HG02840 (cell line): ENCODE data around the gene FSTL4.

Experiments used
- ATAC-seq: cut with Tn5 transposase; IDR thresholded peaks from one replicate; pipeline ENCODE4 v1.9.1; 2021; ENCODE audit warnings: mild to moderate bottlenecking, moderate library complexity, moderate number of reproducible peaks; ENCODE audit not compliant: unreplicated experiment, low FRiP score

Gene FSTL4

DNA sequence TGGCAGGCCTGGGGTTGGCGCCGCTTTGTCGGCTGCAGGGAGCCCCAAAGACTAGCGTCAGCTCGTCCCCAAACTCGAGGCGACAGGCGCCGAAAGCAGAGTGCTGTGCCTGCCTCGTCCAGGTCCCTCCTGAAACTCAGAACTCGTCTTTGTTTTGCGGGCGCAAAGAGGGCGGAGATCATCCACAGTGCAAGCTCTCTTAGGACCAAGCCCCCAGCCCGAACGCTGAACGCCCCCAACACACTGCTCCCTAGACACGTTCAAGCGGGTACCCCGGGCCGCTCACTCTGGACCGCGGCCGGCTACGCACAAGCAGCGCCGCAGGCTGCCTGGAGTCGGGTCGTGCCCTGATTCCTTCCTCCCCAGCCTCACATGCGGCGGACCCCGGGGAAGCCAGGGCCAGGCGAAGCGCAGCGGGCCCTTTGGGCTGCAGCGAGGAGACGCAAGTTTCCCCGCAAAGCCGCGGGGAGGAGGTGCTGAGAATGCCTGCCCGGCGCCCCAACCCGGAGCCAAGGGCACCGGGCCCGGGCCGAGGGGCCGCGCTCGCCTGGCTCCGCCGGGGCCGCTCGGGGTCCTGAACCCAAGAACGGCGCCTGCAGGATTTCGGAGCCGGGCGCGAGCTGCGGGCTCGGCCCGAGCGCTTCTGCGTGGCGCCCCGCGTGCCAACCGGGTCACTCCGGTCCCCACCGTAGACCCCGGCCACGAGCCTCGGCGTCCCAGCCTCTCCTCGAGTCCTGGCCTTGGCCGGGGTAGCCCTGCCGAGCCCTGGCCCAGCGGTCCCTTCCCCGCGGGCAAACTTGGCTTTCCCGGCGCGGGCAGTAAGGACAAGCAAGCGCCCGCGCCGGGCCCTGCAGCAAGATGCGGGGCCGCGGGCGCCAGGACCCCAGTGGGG, 738 bp downstream of the FSTL4 start:
- no peak for ATAC-seq

- no peak for ATAC-seq
Measured at GRCh38 chr5:133610489-133611356, 1.6 kb downstream of the FSTL4 start.

DNA sequence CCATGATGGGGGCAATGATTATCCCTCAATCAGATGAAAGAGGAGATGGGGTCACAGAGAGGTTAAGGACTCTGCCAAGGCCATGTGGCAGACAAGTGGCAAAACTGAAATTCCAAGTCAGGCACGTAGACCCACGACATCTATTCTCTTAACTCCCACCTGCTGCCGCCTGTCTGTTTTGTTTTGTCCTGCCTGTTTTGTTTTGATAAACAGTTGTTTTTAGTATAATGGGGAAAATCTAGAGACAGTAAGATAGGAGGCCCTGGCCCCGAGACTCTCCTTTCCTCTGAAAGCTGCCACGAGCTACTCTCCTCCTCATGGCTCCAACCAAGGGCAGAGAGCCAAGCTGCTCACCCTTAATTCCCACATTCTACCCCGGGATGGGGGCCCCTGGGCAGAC, 4.9 kb downstream of the FSTL4 start:
- ATAC-seq, result no peak

DNA sequence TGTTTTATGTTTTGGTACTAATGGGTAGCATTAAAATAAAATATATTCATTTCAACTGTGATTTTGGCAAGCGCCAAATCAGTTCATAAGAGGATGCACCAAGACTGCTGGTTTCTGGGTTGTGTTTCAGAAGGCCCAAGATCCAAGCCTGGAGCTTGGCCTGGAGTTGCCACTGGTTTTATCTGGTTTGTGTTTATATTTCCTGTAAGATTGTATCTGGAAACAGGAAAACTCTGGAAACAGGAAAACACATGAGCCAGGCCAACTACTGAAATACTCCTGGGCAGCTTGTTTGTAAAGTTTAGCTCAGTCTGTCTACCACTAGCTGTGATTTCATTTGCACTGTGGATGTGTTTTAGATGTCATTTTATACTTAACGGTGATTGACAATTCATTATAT, 5.5 kb downstream of the FSTL4 start:
- no peak for ATAC-seq

DNA sequence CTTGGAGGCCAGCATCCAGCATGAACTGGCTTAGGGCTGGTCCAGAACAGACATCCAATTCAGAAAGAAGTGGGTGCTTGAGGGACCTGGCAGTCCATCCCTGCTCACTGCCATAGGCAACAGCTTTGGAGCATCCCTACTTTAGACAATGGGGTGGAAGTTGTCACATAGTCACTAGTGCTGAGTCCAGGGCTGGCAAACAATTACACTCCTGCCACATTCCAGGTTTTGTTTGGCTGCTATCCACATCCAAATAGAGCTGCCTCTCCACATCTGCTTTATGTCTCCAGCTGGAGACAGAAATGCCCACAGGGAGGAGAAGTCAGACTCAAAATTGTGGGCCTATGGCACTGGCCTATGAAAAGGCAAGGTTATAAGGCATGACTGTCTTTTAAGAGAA, 7.0 kb downstream of the FSTL4 start:
- no peak for ATAC-seq

DNA sequence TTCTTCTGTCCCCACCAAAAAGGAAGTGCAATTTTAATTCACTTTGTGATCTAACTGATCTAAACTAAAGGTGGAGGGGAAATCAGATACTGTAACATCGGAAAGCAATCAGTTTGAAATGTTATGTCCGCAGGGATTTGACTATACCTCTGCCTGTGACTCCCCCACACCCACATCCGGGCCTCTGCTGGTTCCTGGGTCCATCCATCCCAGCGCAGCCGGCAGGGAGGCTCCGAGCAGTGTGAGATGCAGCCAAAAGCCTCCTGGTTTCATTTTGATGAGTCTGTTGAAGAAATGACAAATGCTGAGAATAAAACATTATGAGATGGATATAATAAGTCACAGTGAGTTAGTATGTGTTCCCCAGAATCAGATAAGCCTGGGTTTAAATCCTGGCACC, 8.6 kb downstream of the FSTL4 start:
- no peak for ATAC-seq

DNA sequence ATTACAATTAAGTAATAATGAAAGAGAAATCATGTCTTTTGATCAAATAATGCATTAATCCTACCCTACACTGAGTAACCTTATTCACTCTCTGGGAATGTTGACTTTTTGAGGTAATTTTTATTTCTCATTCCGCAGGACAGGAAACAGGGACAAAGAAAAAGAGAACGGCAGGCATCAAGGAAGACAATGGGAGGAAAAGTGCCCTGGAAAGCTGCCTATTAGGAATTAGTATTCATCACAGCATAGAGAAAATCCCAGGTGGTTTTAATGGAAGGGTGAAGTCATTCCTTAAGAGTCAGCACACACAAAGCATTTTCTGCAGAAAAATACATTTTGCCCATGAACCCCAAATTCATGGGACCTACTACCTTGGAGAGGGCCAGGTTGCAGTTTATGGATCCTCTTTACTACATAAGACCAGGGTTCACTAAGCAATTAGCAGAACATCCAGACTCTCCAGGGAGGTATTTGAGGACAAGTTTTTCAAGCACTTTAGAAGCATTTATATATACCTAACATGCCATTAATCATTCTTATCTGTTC, 9.4 kb downstream of the FSTL4 start:
- no peak for ATAC-seq

GRCh38 chr5:133599600-133599999, 12.7 kb downstream of the FSTL4 start:
- no peak for ATAC-seq

- ATAC-seq, result no peak
Measured at GRCh38 chr5:133599044-133599443, 13.3 kb downstream of the FSTL4 start.

GRCh38 chr5:133596049-133596448, 16.3 kb downstream of the FSTL4 start:
- ATAC-seq, result no peak

- ATAC-seq, result no peak
Measured at GRCh38 chr5:133595465-133595864, 16.9 kb downstream of the FSTL4 start.

DNA sequence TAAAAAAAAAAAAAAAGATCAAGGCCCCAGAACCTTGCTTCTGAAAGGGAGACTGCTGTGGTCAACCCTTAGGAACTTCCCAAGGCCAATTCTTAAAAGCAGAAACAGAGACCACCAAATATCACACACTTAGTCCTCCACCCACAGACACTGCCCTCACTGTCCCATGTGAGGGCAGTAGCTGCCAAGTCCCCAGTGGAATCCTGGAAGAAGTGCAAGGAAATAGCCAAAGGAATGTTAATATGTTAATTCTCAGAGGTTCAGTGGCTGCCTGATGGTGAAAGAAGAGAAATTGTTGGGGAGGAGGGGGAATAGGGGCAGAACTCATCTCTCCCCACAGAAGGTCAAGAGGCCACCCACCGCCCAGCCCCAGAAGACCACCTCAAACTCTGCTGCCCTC, 23.1 kb downstream of the FSTL4 start:
- no peak for ATAC-seq

DNA sequence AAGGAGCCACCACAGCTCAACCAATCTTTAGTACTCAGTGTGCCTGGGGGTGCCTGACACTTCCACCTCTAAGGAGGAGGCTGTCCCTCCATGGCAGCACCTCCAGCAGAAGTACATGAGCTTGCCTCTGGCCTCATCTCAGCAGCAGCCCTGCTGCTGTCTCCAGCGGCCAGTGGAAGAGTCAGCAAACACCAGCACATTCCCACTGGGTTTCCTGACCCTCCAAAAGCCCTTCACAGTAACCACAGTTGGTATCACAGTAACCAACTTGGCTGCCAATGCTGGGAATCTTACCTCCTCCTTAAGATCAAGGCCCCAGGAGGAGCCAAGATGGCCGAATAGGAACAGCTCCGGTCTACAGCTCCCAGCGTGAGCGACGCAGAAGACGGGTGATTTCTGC, 29.4 kb downstream of the FSTL4 start:
- no peak for ATAC-seq

DNA sequence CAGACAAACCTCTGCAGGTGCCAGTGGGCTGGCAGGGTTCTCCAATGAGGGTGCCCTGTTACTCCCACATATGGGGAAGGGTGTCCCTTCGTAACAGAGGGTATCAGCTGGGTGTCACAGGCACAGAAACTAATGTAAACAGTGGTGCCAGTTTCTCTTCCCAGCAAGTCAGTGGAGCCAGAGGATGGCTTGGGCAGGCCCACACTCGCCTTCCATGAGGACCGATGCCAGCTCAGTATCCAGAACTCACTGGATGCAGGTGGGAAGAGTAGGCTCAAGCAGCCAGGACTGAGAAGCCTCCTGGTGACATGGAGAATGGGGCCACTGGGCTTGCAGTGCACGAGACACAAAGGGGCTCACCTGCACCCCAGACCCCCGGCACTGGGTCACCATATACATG, 30.4 kb downstream of the FSTL4 start:
- no peak for ATAC-seq

GRCh38 chr5:133581348-133581747, 31.0 kb downstream of the FSTL4 start:
- ATAC-seq, result no peak

- no peak for ATAC-seq
Measured at GRCh38 chr5:133580618-133581017, 31.7 kb downstream of the FSTL4 start.

DNA sequence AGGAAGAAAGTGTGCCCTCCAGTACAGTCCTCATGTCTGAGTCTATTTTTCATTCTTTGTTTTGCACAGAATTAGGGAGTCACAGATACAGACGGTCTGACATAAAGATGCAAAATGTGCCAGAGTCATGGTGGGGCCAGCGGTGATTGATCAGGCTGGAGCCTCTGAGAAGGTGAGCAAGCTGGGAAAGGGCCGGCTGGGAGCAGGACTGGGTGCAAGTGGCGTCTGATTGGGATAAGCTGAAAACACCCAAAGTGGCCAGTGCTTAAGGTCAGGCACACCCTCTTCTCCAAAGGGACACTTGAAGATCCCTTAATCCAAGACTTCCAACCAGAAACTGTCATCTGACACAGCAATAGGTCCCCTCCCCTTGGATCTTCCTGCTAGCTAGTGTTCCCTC, 32.6 kb downstream of the FSTL4 start:
- no peak for ATAC-seq

DNA sequence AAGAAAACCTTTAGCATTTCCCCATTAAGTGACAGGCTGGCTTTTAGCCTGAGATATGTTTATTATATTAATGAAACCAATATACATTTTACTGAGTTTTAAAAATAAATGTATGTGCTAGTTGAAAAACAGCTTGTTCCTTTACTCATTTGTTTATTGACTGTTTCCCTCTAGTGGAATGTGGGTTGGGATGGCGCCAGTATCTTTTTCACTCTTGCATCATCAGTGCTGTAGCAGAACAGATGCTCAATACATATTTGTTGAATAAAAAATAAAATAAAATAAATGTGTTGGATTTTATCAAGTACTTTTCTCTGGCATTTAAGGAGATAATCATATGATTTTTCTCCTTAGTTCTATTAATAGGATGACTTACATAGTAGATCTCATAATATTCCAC, 43.0 kb downstream of the FSTL4 start:
- ATAC-seq, result no peak

GRCh38 chr5:133565993-133566392, 46.3 kb downstream of the FSTL4 start:
- no peak for ATAC-seq

DNA sequence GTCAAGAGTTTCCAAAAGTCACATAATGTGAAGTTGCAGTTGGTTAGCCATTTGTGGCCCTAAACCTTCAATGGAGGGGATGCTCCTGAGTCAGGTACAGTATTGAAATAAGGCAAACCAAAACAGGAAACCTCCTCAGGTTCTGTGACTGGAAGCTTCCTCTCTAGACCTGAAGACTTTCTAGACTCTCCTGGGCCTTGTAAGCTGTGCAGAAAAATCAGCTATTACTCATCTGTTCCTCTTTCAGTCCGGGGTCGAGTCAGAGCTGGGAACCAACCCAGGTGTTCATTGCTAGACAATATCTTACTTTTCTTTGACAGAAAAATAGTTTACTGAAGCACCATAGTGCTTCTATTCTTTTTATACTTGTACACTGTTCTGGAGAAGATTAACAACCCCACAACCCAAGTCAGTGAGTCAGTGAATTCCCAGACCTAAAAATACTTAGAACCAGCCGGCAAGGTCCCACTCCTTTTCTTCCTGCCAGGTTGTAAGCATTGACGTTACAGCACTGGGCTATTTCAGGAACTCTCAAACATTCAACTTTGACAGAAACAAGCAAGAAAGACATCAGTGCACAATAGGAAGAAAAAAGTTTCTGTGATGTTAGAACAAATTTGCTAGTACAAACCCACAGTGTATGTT, 47.3 kb downstream of the FSTL4 start:
- no peak for ATAC-seq

DNA sequence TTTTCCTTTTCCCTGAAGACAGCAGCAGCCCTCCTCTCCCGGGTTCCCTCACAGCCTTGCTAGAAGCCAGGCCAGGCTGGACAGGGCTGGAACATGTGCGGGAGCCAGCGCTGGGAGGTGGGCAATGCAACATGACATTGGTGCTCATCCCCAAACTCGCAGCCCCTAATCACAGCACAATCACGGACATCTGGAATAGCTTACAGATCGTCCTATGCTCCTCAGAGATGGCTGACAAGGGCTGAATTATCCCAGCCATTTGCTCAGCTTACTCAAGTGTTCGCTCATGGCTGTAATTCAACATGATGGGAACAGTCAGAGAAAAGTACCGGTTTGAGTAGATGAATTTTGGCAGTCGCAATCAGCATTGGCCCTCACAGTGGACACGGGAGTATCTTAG, 49.8 kb downstream of the FSTL4 start:
- ATAC-seq, result no peak
